LNCaP clone FGC (cell line): ENCODE results near the gene SLC24A4.

ENCODE experiments used
- DNase-seq: peaks from one replicate; pipeline ENCODE4 v3.0.0-alpha.2; 2011; ENCODE audit warnings: low read depth
- H3K4me3 ChIP-seq: 2 replicates; pipeline ENCODE4 v1.5.1; 2011; ENCODE audit warnings: mild to moderate bottlenecking, low read depth, low read length, control low read depth
- CTCF ChIP-seq: IDR thresholded peaks from 2 replicates; pipeline ENCODE4 v1.5.1; 2012; ENCODE audit warnings: mild to moderate bottlenecking; ENCODE audit not compliant: control insufficient read depth, insufficient read depth; ENCODE audit errors: extremely low read depth

SLC24A4 gene

DNA sequence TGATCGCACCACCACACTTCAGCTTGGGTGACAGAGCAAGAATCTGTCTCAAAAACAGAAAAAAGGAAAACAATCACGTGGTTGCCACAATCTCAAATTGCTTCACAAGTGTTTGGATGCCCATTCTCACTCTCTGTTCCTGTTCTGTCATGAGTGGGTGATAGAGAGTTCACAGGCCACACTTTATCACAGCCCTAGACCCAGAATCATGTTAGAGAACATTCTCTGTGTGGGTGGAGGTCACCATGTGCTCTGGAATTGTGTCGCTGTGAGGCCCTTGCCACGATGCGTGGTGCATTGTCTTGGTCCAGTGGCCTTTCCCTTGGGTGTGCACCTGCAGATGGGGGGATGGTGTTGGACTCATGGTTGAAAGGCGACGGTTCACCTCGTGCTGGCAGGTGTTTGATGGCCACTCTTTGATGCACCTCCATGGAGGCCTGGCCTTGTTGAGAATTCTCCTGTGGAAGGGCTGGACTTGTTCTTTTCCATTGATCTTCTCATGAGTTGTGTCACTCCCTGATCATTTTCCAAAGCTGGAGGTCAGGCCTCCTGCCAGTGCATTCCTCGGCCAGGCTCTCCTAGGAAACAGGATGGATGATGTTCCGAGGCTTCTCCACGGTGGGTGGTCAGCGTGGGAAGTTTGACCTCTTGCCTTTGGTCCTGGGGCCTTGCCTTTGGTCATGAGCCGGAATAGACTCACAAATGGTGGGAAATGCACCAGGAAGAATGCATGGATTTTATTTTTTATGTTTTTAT, 91.9 kb downstream of the SLC24A4 start:
- TF ChIP-seq CTCF = no peak
- H3K4me3 ChIP-seq = no peak overlapping the region
- no peak for DNase-seq

- DNase-seq = no peak
- no peak overlapping the region for H3K4me3 ChIP-seq
- TF ChIP-seq CTCF = no peak
These were observed 93.0 kb downstream of the SLC24A4 start for GRCh38 chr14:92415969-92416368.

- no peak for DNase-seq
- TF ChIP-seq CTCF = no peak
- no peak overlapping the region for H3K4me3 ChIP-seq
These were observed 93.6 kb downstream of the SLC24A4 start for GRCh38 chr14:92416544-92416943.

GRCh38 chr14:92417759-92418158, 94.8 kb downstream of the SLC24A4 start:
- no peak for TF ChIP-seq CTCF

GRCh38 chr14:92421751-92422150, 98.8 kb downstream of the SLC24A4 start:
- TF ChIP-seq CTCF = no peak
- no peak for DNase-seq
- no peak overlapping the region for H3K4me3 ChIP-seq

More at GRCh38 chr14:92417759-92418158, 94.8 kb downstream of the SLC24A4 start:
- DNase-seq = no peak
- H3K4me3 ChIP-seq = no peak overlapping the region

DNA sequence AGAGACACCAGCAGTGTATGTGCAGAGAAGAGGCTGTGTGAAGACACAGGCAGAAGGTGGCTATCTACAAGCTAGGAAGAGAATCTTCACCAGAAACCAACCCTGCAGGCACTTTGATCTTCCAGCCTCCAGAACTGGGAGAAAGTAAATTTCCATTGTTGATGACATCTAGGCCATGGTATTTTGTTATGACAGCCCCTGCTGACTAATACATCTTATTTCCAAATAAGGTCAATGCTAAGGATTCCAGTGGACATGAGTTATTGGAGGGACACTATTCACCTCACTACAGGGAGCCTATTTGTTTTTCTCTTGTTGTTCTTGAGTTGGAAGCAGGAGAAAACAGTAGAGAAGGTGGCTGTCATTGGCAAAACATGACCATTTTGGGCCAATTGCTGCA, 102.1 kb downstream of the SLC24A4 start:
- DNase-seq = no peak
- H3K4me3 ChIP-seq = no peak overlapping the region
- TF ChIP-seq CTCF = no peak

DNA sequence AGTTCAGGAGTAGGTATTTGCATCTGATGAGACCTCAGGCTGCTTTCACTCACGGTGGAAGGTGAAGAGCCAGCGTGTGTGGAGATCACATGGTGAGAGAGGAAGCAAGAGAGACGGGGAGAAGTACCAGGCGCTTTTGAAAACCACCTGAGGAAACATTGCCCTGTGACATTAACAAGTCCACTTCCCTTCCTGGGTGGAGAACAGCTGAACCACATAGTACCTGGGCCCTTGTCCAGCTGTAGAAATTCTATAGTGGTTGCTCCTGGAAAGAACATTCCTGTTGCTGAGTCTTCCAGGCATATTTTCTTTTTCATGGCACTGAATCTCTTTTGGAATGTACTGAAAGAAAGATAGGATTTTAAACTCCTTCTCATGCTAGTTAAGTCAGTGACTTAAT, 103.3 kb downstream of the SLC24A4 start:
- no peak for DNase-seq
- no peak overlapping the region for H3K4me3 ChIP-seq

More for the DNA sequence above, 103.3 kb downstream of the SLC24A4 start:
- TF ChIP-seq CTCF = no peak
